HG02981 (cell line): ENCODE results near the gene BPIFA2.
"Not testable (repeated sequence)": the region's sequence is repeated elsewhere in the genome, so short reads cannot be mapped to it uniquely, and the experiment has no call there.

ENCODE experiments used
- ATAC-seq: cut with Tn5 transposase; IDR thresholded peaks from one replicate; pipeline ENCODE4 v1.9.1; 2021; ENCODE audit warnings: mild to moderate bottlenecking, moderate library complexity; ENCODE audit not compliant: unreplicated experiment

The BPIFA2 gene

GRCh38 chr20:33159713-33160112 lies 8.2 kb upstream of the BPIFA2 start:
- ATAC-seq: no peak

GRCh38 chr20:33160681-33161080 lies 7.3 kb upstream of the BPIFA2 start:
- no peak for ATAC-seq

- no peak for ATAC-seq
Observed at GRCh38 chr20:33162313-33162712, 5.6 kb upstream of the BPIFA2 start.

- no peak for ATAC-seq
Observed at GRCh38 chr20:33162753-33163152, 5.2 kb upstream of the BPIFA2 start.

- no peak for ATAC-seq
Observed at GRCh38 chr20:33163856-33164762, 3.9 kb upstream of the BPIFA2 start.

- ATAC-seq: no peak
Observed at GRCh38 chr20:33164763-33165095, 3.2 kb upstream of the BPIFA2 start.

- ATAC-seq: no peak
Observed at GRCh38 chr20:33165416-33166055, 2.4 kb upstream of the BPIFA2 start.

GRCh38 chr20:33166533-33167113 lies 1.3 kb upstream of the BPIFA2 start:
- no peak for ATAC-seq

GRCh38 chr20:33169176-33169794 lies 1.3 kb downstream of the BPIFA2 start:
- ATAC-seq: no peak

GRCh38 chr20:33172781-33173180 lies 4.8 kb downstream of the BPIFA2 start:
- no peak for ATAC-seq

GRCh38 chr20:33175123-33175522 lies 7.2 kb downstream of the BPIFA2 start:
- no peak for ATAC-seq

GRCh38 chr20:33176101-33176500 lies 8.1 kb downstream of the BPIFA2 start:
- ATAC-seq: no peak

- no peak for ATAC-seq
Observed at GRCh38 chr20:33177866-33178265, 9.9 kb downstream of the BPIFA2 start.

- no peak for ATAC-seq
Observed at GRCh38 chr20:33178726-33179125, 10.8 kb downstream of the BPIFA2 start.

- no peak for ATAC-seq
Observed at GRCh38 chr20:33180169-33180568, 12.2 kb downstream of the BPIFA2 start.

- no peak for ATAC-seq
Observed at GRCh38 chr20:33181482-33182093, 13.6 kb downstream of the BPIFA2 start.

- ATAC-seq: no peak
Observed at GRCh38 chr20:33183312-33183711, 15.4 kb downstream of the BPIFA2 start.

- ATAC-seq: not testable (repeated sequence)
Observed at GRCh38 chr20:33185031-33185590, 17.2 kb downstream of the BPIFA2 start.

GRCh38 chr20:33187491-33187890 lies 19.5 kb downstream of the BPIFA2 start:
- no peak for ATAC-seq

- ATAC-seq: no peak
Observed at GRCh38 chr20:33188421-33188820, 20.5 kb downstream of the BPIFA2 start.

- ATAC-seq: no peak
Observed at GRCh38 chr20:33191484-33191883, 23.5 kb downstream of the BPIFA2 start.
